Thyroid gland (tissue), 4 donors: ENCODE results near the gene SENP7. TPM values are rescaled to one million over a fixed set of nuclear protein-coding genes. Genes with fewer than 3 reads are reported as not detected.

ENCODE experiments used
- DNase-seq, 2 donors: peaks; one replicate each; pipeline ENCODE4 v3.0.0-alpha.2; 2019
- H3K27ac ChIP-seq, 3 donors: fragments of 200-600 bp; sonication (generic); 1 replicate in 2 of 3; 2 replicates in 1 of 3; pipeline ENCODE4 v1.5.1; 2016 to 2019; ENCODE audit warnings: mild to moderate bottlenecking in 1 of 3, moderate library complexity in 1 of 3
- H3K27me3 ChIP-seq: fragments of 200-600 bp; sonication (generic); one replicate; pipeline ENCODE4 v1.5.1; 2019
- H3K36me3 ChIP-seq, 2 donors: fragments of 200-600 bp; sonication (generic); one replicate each; pipeline ENCODE4 v1.5.1; 2016 to 2019
- H3K4me1 ChIP-seq, 2 donors: fragments of 200-600 bp; sonication (generic); one replicate each; pipeline ENCODE4 v1.5.1; 2017 to 2019
- H3K4me3 ChIP-seq, 3 donors: fragments of 200-600 bp; sonication (generic); replicated peaks in 1 of 3; 1 replicate in 2 of 3; 2 replicates in 1 of 3; pipeline ENCODE4 v1.5.1; 2016; ENCODE audit warnings: mild to moderate bottlenecking in 1 of 3
- H3K9me3 ChIP-seq: fragments of 200-600 bp; sonication (generic); one replicate; pipeline ENCODE4 v1.5.1; 2017
- POLR2A ChIP-seq, 2 donors: fragments of 450-650 bp; IDR thresholded peaks; one replicate each; pipeline ENCODE4 v1.6.1; 2017; ENCODE audit warnings: antibody characterized with exemption in 2 of 2, mild to moderate bottlenecking in 2 of 2, moderate library complexity in 1 of 2
- WGBS, 2 donors: methylation state at CpG; one replicate each; pipeline ENCODE4 v1.1.5; 2017; 5-methylcytosine and 5-hydroxymethylcytosine counted together
- intact Hi-C: fragments of 100-400 bp; cut with DNase I; formaldehyde crosslinking; loops from one replicate; pipeline ENCODE4 v1.15.1; 2023
- total RNA-seq, 4 donors: library from RNA; depleted of rRNA; stranded (reverse); fragments of >200 nt; gene quantifications; one replicate each; pipeline ENCODE4 v1.2.3, GENCODE V29; 2016
- TF ChIP-seq, protein P1 (sequence below), 6 experiments: fragments of 200-600 bp in 3 of 6; fragments of 450-650 bp in 3 of 6; sonication (generic) in 3 of 6; IDR thresholded peaks; one replicate each; pipeline ENCODE4 v1.5.1; 2016 to 2019; ENCODE audit warnings: antibody characterized with exemption in 6 of 6, mild to moderate bottlenecking in 2 of 6, inconsistent platforms in 1 of 6, moderate library complexity in 1 of 6

SENP7 gene
- total RNA-seq, 4 donors from 2014 or later, result 30.2 to 42.9 (median 31.5) TPM

DNA sequence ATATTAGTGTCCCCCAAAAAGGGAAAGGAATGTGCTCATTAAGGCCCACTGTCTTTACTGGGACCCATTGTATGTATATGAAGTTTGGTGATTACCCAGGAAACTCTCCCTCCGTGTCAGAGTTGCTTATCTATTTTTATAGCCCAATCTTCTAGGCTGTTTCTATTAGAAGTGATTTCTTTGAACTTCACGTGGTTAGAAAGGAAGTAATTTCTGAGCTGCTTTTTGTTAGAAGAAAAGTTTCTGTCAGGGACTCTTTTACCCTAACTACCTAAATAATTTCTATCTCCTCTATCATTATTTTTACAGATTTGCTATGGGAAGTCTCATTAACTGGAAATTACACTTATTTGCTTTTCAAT, 17.7 kb upstream of the SENP7 start:
- intact Hi-C loops, result no loop called here
- Histone ChIP-seq H3K27me3 (no peaks in the 10 kb centered on the region), H3K4me3 (no peak overlapping the region), H3K9me3 (no peaks in the 10 kb centered on the region), H3K4me1 (no peaks in the 10 kb centered on the region), H3K27ac (no peak overlapping the region), H3K36me3 (no peaks in the 10 kb centered on the region)
- WGBS, 2 donors, result 65 to 78% methylated on average over 2 of the region's 2 CpGs
- no peak for DNase-seq
- TF ChIP-seq POLR2A (IDR thresholded peaks at IDR 0.05), result no peak
- TF ChIP-seq, protein P1, sequence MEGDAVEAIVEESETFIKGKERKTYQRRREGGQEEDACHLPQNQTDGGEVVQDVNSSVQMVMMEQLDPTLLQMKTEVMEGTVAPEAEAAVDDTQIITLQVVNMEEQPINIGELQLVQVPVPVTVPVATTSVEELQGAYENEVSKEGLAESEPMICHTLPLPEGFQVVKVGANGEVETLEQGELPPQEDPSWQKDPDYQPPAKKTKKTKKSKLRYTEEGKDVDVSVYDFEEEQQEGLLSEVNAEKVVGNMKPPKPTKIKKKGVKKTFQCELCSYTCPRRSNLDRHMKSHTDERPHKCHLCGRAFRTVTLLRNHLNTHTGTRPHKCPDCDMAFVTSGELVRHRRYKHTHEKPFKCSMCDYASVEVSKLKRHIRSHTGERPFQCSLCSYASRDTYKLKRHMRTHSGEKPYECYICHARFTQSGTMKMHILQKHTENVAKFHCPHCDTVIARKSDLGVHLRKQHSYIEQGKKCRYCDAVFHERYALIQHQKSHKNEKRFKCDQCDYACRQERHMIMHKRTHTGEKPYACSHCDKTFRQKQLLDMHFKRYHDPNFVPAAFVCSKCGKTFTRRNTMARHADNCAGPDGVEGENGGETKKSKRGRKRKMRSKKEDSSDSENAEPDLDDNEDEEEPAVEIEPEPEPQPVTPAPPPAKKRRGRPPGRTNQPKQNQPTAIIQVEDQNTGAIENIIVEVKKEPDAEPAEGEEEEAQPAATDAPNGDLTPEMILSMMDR (IDR thresholded peaks at IDR 0.05), result no peak

DNA sequence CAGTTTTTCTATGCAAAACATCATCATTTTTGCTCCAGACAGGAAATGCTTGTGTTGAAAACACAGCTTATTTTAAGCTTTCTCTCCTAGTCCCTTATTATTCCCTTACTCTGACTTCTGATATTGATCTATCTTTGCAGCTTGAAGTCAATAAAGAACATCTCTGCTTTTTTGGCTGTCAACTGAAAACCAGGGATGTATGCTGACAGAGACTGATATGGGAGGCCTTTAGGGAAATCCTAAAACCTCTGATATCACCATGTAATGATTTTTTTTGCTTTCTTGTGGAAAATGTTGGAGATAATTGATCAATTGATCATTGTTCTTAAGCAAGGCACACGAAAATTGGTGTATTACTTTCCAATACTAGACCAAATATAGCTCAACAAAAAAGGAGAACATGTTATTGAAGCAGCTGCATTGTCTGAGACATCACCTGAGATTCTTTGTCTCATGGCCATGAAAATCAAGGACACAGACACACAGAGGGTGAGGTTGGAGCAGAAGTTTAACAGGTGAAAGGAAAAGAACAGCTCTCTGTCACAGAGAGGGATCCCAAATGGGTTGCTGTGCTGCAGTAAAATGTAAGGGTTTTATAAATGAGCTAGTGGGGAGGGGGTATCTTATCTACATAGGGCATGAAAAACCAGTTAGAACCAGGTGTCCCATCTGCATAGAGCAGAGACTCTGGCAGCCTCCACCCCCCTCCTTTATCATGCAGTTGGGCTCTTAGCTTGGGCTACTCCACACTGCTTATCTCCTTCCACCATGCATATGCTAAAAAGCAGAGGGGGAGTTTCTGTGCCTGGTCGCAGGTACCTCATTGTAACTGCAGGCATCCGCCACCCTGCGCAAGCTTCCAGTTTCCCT, 17.0 kb upstream of the SENP7 start:
- DNase-seq, result no peak
- 83 to 84% methylated on average over 4 of the region's 4 CpGs for WGBS, 2 donors
- no peak overlapping the region for H3K27ac ChIP-seq
- intact Hi-C loops, result no loop called here
- no peaks in the 10 kb centered on the region for H3K4me1 ChIP-seq
- no peaks in the 10 kb centered on the region for H3K9me3 ChIP-seq
- TF ChIP-seq POLR2A (IDR thresholded peaks at IDR 0.05), result no peak
- TF ChIP-seq, protein P1 (IDR thresholded peaks at IDR 0.05), result no peak
- H3K27me3 ChIP-seq, result no peaks in the 10 kb centered on the region
- H3K36me3 ChIP-seq, result no peaks in the 10 kb centered on the region
- no peak overlapping the region for H3K4me3 ChIP-seq

DNA sequence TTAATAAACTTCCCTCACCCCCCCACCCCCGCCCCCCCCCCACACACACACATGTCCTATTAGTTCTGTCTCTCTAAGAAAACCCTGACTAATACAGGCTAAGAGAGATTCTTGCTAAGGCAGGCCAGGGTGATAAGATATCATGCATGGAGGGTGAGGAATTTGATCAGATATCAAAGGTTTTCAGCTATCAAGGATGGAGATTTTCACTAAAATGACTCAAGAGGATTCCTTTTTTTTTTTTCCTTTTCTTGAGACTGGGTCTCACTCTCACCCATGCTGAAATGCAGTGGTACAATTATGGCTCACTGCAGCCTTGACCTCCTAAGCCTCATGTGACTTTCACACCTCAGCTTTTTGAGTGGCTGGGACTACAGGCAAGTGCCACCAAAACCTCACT, 14.9 kb upstream of the SENP7 start:
- no peaks in the 10 kb centered on the region for H3K9me3 ChIP-seq
- H3K4me1 ChIP-seq, result no peaks in the 10 kb centered on the region
- 11 to 29% methylated on average over 1 of the region's 1 CpG for WGBS, 2 donors
- H3K4me3 ChIP-seq, result no peak overlapping the region
- no peaks in the 10 kb centered on the region for H3K36me3 ChIP-seq
- intact Hi-C loops, result no loop called here
- DNase-seq, result no peak
- H3K27ac ChIP-seq, result no peak overlapping the region
- H3K27me3 ChIP-seq, result no peaks in the 10 kb centered on the region
- no peak for TF ChIP-seq POLR2A (IDR thresholded peaks at IDR 0.05)
- TF ChIP-seq, protein P1 (IDR thresholded peaks at IDR 0.05), result no peak

DNA sequence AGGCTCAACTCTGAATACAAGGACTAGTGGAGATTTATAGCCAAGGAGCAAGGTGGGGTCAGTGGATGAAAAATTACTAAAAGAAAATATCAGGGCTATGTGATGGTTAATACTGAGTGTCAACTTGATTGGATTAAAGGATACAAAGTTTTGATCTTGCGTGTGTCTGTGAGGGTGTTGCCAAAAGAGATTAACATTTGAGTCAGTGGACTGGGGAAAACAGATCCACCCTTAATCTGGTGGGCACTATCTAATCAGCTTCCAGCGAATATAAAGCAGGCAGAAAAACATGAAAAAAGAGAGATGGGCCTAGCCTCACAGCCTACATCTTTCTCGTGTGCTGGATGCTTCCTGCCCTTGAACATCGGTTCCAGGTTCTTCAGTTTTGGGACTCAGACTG, 14.4 kb upstream of the SENP7 start:
- TF ChIP-seq, protein P1 (IDR thresholded peaks at IDR 0.05), result no peak
- TF ChIP-seq POLR2A (IDR thresholded peaks at IDR 0.05), result no peak
- intact Hi-C loops, result no loop called here
- WGBS, 2 donors, result 85 to 88% methylated on average over 4 of the region's 4 CpGs
- H3K36me3 ChIP-seq, result no peaks in the 10 kb centered on the region
- H3K9me3 ChIP-seq, result no peaks in the 10 kb centered on the region
- no peak overlapping the region for H3K27ac ChIP-seq
- no peak for DNase-seq
- H3K4me3 ChIP-seq, result no peak overlapping the region
- H3K4me1 ChIP-seq, result no peaks in the 10 kb centered on the region
- H3K27me3 ChIP-seq, result no peaks in the 10 kb centered on the region

DNA sequence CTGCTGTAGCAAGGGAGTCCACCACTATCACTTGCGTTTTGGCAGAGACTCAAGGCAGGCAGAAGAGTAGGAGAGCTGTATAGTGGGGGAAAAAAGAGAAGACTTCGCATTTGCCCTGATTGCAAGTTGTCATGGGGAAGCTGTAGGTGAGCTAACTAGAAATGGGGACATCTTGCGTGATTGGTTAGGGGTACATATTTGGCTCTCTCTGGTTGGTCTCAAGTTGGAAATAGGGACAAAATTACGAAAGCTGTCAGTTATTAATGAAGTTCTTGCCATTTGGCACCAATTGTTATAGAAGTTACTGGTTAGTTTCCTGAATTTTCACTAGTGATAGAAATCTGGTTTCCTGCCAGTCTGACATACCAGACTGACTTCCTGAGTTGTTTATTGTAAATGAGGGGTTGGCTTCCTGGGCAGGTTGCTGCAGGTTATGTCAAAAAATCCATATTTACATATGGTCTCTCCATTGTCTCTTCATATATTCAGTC, 8.2 kb upstream of the SENP7 start:
- WGBS, 2 donors, result 64 to 68% methylated on average over 4 of the region's 4 CpGs
- Histone ChIP-seq H3K36me3 (no peaks in the 10 kb centered on the region), H3K9me3 (no peaks in the 10 kb centered on the region), H3K4me3 (no peak overlapping the region), H3K4me1 (no peaks in the 10 kb centered on the region), H3K27ac (no peak overlapping the region), H3K27me3 (no peaks in the 10 kb centered on the region)
- no peak for TF ChIP-seq POLR2A (IDR thresholded peaks at IDR 0.05)
- TF ChIP-seq, protein P1 (IDR thresholded peaks at IDR 0.05), result no peak
- intact Hi-C loops, result no loop called here
- DNase-seq, result no peak
